ENCODE results near the gene PBX1. TPM values are rescaled to one million over a fixed set of nuclear protein-coding genes. Genes with fewer than 3 reads are reported as not detected.

Gene PBX1
- polyA plus RNA-seq, 1 donor (not counting 4 experiments of a cell fraction or from before 2014, with no cell fraction given) = 2.2 TPM

DNA sequence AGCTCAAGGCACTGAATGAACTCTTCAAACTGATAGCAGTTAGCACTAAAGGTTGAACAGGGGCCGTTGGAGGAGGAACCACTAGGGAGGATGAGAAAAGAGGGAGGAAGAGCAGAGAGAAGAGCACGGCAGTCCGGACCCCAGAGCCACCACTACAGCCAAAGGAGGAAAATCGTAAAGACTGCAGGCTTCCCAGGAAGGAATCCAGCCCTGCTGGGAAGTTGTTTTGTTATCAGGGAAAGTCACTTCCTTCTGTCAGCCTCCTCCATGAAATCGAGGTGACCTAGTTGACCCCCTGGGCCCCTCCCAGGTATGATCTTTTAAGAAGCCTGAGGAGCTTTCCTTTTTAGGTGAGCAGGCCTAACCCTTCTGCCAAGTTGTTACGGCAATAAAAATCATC is 88.2 kb downstream of the PBX1 start:
- dilution Hi-C loops (cut with MboI; ENCODE audit: extremely low pct_ligation_motif_present, low sequenced_read_pairs) = no loop called here
- H3K9me3 ChIP-seq (ENCODE audit: control insufficient read depth, low read depth, low read length) = no peaks in the 10 kb centered on the region
- no peak for FAIRE-seq

DNA sequence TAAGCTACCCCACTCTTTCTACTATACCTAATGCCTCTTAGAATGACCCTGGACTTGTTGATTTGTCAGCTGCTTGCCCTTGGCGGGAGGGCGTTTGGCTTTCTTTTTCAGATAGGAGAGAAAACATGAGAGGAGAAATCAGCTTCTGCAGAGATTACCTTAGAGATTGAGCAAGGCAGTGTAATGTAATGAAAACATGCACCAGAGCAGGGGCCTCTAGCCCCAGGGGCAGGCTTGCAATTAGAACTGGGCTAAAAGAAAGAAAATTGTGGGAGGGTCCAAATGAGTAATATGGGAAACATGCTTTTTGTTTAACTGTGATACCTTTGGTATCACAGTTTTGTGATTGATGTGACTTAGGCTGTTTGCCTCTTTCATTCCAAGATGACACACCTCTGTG is 89.7 kb downstream of the PBX1 start:
- H3K4me1 ChIP-seq (ENCODE audit: control insufficient read depth, extremely low read depth, insufficient read depth, low read length) = peaks cover 11% of the 10 kb centered on the region
- H3K9ac ChIP-seq (ENCODE audit: control insufficient read depth, extremely low read depth, insufficient read depth, low read length) = no peak overlapping the region
- H3K9me3 ChIP-seq (ENCODE audit: control insufficient read depth, low read depth, low read length) = no peaks in the 10 kb centered on the region
- no peaks in the 10 kb centered on the region for H4K20me1 ChIP-seq (ENCODE audit: control insufficient read depth, extremely low read depth, insufficient read depth, low read length)
- no peaks in the 10 kb centered on the region for H3K9me1 ChIP-seq (ENCODE audit: control insufficient read depth, extremely low read depth, insufficient read depth, low read length)
- H2AFZ ChIP-seq (ENCODE audit: control insufficient read depth, low read length) = no peak overlapping the region
- no peak for DNase-seq (ENCODE audit: low read depth, low spot score)
- no peak for TF ChIP-seq EZH2 (IDR thresholded peaks at IDR 0.05; ENCODE audit: low read length)
- TF ChIP-seq, protein P1, sequence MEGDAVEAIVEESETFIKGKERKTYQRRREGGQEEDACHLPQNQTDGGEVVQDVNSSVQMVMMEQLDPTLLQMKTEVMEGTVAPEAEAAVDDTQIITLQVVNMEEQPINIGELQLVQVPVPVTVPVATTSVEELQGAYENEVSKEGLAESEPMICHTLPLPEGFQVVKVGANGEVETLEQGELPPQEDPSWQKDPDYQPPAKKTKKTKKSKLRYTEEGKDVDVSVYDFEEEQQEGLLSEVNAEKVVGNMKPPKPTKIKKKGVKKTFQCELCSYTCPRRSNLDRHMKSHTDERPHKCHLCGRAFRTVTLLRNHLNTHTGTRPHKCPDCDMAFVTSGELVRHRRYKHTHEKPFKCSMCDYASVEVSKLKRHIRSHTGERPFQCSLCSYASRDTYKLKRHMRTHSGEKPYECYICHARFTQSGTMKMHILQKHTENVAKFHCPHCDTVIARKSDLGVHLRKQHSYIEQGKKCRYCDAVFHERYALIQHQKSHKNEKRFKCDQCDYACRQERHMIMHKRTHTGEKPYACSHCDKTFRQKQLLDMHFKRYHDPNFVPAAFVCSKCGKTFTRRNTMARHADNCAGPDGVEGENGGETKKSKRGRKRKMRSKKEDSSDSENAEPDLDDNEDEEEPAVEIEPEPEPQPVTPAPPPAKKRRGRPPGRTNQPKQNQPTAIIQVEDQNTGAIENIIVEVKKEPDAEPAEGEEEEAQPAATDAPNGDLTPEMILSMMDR (optimal IDR thresholded peaks at IDR 0.05 in 1 of 3, IDR thresholded peaks at IDR 0.05 in 1 of 3, conservative IDR thresholded peaks at IDR 0.05 in 1 of 3; ENCODE audit: extremely low read depth in 1 of 3, insufficient read depth in 2 of 3, low read length in 3 of 3) = no peak
- H3K27ac ChIP-seq (ENCODE audit: control insufficient read depth, insufficient read depth, low read length) = no peak overlapping the region
- H3K4me3 ChIP-seq (ENCODE audit: control insufficient read depth in 2 of 3, extremely low read depth in 1 of 3, insufficient read depth in 2 of 3, low read depth in 1 of 3, low read length in 3 of 3) = no peak overlapping the region
- H3K36me3 ChIP-seq (ENCODE audit: control insufficient read depth in 2 of 2, extremely low read depth in 1 of 2, insufficient read depth in 2 of 2, low read length in 2 of 2) = no peaks in the 10 kb centered on the region
- dilution Hi-C loops (cut with MboI; ENCODE audit: extremely low pct_ligation_motif_present, low sequenced_read_pairs) = no loop called here
- H3K79me2 ChIP-seq (ENCODE audit: control insufficient read depth, insufficient read depth, low read length) = no peaks in the 10 kb centered on the region
- H3K4me2 ChIP-seq (ENCODE audit: control insufficient read depth, extremely low read depth, insufficient read depth, low read depth, low read length) = no peak overlapping the region
- no peak for FAIRE-seq
- H3K27me3 ChIP-seq (ENCODE audit: control insufficient read depth, extremely low read depth, insufficient read depth, low read length) = no peaks in the 10 kb centered on the region

More for the DNA sequence above, 88.2 kb downstream of the PBX1 start:
- Histone ChIP-seq H3K9me1 (ENCODE audit: control insufficient read depth, extremely low read depth, insufficient read depth, low read length) (no peaks in the 10 kb centered on the region), H3K9ac (ENCODE audit: control insufficient read depth, extremely low read depth, insufficient read depth, low read length) (no peak overlapping the region), H3K27me3 (ENCODE audit: control insufficient read depth, extremely low read depth, insufficient read depth, low read length) (no peaks in the 10 kb centered on the region), H3K4me2 (ENCODE audit: control insufficient read depth, extremely low read depth, insufficient read depth, low read depth, low read length) (no peak overlapping the region), H3K36me3 (ENCODE audit: control insufficient read depth in 2 of 2, extremely low read depth in 1 of 2, insufficient read depth in 2 of 2, low read length in 2 of 2) (no peaks in the 10 kb centered on the region), H3K4me3 (ENCODE audit: control insufficient read depth in 2 of 3, extremely low read depth in 1 of 3, insufficient read depth in 2 of 3, low read depth in 1 of 3, low read length in 3 of 3) (no peak overlapping the region), H4K20me1 (ENCODE audit: control insufficient read depth, extremely low read depth, insufficient read depth, low read length) (no peaks in the 10 kb centered on the region), H3K4me1 (ENCODE audit: control insufficient read depth, extremely low read depth, insufficient read depth, low read length) (peaks cover 11% of the 10 kb centered on the region), H3K27ac (ENCODE audit: control insufficient read depth, insufficient read depth, low read length) (no peak overlapping the region), H2AFZ (ENCODE audit: control insufficient read depth, low read length) (peak overlapping the region; percentile 16), H3K79me2 (ENCODE audit: control insufficient read depth, insufficient read depth, low read length) (no peaks in the 10 kb centered on the region)
- TF ChIP-seq, protein P1 (optimal IDR thresholded peaks at IDR 0.05 in 1 of 3, IDR thresholded peaks at IDR 0.05 in 1 of 3, conservative IDR thresholded peaks at IDR 0.05 in 1 of 3; ENCODE audit: extremely low read depth in 1 of 3, insufficient read depth in 2 of 3, low read length in 3 of 3) = no peak
- TF ChIP-seq EZH2 (IDR thresholded peaks at IDR 0.05; ENCODE audit: low read length) = no peak
- no peak for DNase-seq (ENCODE audit: low read depth, low spot score)
